ENCODE measurements around the gene RAC3.

The RAC3 gene

DNA sequence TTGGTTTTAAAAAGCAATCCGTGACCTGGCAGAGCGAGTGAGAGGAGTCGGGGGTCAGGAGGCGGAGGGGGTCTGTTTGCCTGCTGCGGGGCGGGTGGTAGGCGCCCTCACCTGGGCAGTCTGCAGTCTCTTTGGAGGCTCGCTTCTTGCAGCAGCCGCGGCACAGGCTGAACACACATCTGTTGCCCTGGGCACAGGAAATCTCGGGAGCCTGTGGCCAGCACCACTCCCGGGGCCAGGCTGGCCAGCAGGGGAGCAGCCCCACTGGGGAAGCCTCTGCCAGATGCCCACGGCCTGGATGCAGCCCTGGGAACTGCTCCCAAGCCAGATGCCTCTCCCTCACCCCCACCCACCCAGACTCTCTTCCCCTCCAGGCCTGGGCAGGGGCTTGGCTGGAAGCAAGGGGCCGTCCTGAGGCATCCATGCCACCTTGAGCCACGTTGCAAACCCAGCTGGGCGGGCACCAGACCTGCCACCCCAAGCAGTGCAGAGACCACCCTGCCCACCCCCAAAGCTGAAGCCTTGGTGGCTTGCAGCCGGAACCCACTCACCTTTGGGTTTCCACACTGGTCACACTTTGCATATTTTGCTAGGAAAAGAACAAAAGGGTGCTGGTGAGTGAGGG lies 26.9 kb downstream of the RAC3 start:
- no peak for DNase-seq

DNA sequence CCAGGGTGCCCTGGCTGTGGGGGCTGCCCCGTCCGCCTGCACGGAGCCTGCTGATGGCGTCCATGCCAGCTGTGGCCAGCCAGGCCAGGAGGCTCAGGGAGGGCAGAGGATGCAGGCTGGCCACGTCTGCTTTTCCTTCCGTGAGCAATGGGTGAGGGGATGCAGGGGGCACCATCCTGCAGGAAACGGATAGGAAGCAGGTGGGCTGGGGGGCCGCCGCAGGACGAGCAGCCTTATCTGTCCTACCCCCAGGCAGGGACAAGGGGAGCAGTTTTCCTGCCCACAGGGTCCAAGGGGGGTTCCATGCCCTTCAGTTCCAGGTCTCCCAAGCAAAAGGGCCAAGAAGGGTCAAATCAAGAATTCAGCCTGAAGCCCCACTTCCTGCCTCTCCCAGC lies 27.4 kb downstream of the RAC3 start:
- no peak for DNase-seq

DNA sequence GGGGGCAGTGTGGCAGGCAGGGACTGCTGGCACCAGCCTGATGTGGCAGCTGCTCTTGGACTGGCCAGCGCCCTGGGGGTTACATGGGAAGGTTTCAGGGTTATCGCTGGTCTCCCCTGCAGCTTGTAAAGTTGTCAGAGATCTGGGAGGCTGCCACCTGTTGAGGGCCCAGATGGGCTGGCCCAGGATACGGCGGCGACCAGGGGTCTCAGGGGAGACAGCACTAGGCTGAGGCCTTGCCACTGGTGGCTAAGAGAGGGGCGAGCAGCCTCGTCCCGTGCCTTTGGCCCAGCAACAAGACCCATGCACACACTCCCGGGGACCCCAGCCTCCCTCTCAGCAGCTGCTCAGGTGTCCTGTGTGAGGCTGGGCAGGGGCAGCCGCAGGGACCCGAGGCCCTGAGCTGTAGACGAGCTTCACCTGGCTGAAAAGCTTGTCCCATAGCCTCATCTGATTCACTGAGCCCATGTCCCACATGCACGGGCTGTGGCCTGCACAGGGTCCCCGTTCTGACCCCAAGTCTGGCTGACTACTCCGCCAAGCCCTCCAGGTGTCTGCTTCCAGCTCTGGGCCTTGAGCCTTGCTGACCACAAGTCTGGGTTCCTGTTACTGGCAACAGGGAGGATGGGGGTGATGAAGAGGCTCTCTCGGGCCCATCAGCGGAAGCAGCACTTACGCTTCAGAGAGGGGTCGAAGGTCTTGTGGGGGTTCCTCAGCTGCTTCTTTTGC lies 28.0 kb downstream of the RAC3 start:
- DNase-seq, result no peak

DNA sequence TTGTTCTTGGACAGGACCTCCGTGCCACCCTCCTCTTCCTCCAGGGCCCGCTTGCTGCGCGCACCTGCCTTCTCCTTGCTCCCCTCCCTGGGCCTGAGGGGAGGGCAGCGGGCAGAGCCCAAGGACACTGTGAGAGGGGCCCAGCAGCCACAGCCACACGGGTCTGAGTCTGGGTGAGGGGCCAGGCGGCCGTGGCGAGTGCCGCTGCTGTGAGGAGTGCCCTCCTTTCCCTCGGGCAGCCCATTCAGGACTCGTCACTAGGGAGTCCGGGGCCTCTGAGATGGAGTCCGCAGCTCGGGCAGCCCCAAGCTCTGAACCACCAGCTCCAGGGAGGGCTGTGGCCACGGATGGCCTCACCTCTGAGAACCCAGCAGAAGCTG lies 28.5 kb downstream of the RAC3 start:
- DNase-seq, result no peak

DNA sequence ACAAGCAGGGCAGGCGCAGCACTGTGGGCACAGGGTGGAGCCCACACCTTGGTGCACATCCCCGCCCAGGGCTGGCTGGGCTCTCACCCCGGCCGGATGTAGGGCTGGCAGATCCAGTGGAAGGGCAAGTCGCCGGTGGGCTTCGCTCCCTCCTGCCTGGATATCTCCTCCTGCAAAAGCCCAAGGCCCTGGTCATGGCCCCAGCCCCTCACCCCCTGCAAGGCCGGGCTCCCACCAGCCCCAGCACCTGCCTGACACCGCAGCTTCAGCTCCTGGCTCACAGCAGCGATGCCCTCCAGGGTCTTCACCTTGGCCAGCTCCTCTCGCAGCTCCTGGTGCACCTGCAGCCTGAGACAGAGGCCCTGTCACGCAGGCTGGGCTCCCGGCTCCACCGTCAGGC lies 29.1 kb downstream of the RAC3 start:
- no peak for DNase-seq

DNA sequence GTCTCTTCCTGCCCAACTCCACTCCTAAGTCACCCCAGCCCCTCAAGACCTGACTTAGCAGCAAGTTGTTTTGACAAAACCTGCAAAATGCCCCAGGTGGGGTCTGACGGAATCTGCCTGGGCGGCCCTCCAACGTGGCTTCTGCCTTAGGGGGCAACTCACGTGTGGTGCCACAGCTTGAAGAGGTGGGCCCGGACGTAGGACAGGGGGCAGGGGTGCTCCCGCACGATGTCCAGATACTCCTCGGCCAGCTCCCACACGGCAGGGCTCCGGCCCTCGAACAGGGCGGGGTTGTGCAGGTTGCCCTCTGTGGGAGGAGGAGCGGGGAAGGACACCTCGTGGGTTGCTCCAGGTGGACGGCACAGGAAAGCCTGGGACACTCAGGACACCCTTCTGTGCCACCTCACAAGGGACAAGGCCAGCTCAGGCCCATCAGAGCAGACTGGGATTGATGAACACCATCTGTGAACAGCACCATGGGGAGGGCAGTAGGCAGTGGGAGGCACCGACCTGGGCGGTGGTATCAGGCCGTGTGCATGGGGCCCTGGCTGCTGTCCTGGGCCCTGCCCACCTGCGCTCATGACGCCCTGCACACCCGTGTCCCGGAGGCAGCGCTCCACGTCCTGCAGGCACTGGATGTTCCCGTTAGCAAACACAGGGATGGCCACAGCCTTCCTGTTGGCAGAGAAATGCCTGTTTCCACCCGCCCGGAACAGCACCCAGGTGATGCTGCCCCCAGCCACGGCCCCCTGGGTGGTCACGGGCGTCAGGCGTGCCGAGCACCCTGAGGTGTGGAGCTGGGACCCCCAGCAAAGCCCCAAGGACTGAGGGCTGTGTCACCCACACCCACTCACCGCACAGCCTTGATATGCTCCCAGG lies 29.8 kb downstream of the RAC3 start:
- DNase-seq, result no peak

DNA sequence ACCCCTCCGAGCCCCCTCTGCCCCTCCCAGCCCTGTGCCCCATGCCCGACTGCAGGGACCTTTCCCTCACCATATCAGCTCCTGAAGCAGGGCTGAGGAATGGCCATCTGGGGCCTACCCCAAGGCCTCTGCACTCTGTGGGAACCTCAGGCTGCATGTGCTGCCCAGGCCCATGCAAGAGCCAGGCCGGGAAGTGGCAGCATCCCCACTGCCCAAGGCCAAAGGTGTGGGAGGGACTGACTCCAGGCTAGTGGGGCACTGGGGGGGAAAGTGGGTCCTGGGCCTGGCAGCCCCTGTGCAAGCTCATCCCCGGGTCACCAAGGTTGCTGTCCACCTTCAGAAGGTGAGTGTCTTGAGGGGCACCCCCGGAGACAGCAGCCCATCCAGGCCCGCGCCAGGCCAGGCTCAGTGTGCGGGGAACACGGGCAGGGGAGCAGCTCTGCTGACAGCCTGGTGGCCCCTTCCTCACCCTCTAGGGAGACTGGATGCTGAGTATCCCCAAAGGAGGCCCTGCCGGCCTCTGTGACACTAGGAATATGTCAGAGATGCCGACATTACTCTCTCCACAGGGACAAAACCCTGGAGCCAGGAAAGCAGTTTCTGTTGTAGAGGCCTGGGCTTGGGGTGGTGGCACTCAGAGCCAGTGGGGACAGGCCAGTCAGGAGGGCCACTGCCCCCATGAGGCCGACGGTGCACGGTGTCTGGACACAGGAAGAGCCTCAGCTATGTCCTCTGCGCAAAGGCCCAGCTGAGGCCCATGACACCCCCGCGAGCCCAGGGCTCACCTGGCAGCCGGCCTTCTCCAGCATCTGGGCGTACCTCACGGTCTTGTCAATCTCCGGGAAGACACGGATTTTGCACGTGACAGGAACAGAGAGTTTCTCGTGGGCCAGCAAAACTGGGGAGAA lies 30.9 kb downstream of the RAC3 start:
- no peak for DNase-seq

DNA sequence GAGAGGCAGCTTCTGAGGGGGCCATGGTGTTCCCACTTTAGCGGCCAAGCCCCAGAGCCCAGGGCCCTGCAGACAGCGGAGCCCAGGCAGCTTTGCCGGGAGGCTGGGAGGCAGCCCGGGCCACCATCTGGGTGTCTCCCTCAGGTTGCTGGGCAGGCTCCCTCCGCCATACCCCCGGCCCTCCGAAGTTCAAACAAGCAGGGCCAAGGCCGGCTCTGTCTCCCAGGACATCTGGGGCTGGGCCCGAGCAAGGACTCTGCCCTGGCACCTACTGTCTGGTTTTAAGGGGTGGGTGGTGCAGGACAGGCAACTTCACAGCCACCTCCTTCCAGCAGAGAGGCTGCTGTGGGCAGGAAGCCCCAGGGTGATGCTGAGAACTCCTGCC lies 31.5 kb downstream of the RAC3 start:
- DNase-seq, result no peak

DNA sequence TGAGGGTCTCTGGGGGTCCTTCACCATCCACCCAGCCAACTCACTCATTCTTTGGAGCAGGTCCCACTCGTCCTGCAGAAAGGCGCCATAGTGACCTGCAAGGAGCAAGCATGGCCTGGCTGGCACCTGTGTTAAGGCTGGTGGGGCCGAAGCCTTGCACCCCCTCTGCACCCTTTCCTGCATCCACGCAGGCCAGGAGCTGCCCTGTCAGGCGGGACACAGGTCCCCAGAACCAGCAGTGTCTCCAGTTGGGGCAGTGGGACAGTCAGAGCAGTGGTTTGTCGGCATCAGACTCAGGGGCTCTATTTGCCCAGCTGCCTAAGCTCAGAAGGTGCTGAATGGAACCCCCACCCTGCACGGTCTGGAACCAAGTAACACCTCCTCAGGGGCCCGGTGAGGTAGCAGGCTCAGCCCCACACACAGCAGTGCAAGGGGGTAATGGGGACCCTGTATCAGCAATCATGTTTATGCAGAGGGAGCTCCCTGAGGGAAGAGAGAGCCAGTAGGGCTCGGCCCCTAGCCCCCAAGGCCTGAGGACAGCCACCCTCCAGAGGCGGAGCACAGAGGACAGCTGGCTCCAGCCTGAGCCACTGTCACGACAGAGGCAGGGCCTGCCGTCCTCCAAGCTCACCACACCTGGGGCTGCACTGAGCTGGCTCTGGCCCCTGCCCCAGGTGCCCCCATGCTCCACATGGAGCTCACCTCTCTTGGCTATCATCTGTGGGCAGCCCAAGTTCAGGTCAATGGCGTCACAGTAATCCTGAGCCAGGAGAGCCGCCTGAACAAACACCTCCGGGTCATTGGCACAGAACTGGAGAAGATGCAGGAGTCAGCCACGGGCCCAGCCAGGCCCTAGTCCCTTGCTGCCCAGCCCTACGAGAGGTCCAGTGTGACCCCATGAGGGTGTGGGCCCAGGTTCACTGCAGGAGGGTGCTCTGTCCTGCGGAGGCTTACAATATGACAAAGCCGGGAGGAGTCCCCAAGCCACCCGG lies 32.2 kb downstream of the RAC3 start:
- DNase-seq, result no peak

DNA sequence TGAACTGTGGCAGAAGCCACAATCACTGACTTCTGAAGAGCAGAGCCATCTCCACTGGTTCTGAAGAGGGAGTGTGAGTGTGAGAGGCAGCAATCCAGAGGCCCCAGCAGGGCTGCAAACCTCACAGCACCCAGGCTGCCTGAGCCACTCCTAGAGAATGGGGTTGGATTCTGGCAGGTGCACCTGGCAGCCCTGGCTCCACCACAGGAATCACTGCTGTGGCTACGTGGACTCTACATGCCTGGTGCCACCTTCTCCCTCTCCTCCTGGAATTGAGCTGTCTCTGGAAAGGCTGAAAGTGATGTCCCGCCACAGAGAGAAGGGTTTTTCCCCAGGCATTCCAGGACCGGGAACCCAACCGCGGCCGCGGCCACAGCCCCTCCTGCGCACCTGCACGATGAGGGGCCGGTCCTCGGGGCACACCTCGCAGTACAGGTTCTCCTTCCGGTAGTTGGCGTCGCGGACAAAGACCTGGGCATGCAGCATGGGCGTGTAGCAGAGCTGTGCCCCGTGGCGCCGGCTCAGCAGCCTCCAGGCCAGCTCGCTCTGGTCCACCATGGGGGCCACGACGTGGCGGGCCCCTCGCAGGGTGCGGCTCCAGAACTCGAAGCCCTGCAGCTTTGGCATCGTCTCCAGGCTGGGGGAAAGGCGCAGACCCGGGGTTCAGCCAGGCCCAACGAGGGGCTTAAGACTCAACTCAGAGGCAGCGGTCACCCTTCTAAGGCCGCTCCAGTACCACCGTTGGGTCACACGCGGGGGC lies 33.1 kb downstream of the RAC3 start:
- no peak for DNase-seq

DNA sequence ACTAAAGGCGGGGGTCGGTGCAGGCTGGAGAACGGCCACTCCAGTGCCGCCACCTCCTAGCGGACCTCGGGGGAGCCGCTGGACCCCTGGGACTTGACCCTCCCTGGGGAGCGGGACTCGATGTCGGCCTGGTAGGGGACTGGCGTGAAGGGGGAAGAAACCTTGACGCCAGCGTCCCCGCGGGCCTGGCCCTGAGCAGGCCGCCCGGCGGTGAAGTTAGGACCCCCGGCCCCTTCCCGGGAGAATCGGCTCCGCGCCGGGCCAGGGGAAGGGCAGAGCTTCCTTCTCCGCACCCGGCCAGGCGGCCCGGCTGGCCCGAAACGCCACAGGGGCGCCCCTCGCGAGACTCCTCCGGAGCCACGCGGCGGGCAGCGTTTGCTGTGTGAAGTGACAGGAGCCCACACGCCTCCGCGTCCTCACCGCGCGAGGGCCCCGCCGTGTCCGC lies 33.7 kb downstream of the RAC3 start:
- DNase-seq, result peak; percentile 37

DNA sequence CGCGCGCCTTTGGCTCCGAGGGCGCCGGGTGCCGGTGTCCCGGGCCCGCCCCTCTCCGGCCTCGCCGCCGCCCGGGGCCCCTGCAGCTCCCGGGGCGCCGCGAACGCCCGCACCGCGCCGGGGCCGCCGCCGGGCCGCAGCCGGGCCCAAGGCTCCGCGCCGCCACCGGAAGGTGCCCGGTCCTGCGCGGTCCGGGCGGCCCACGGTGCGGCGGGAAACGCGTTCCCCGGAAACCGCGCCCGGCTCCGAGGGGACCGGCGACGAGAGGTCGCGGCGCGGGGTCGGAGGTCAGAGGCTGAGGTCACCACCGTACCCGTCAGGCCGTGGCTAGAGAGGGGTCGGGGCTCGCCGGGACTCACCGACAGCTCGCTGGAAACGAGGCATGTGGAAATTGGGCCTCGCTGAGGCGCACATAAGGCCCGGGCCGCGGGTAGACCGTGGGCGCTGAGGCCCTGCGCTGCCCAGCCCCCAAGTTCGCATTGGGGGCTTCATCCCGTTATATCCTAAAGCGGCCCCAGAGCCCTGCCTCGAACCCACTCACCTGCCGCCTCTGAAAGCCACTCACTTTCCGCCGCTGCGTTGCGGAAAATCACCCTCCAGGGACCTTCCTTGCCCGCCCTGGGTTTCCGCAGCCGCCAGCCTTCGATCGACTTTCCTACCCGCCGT lies 34.3 kb downstream of the RAC3 start, which contains the start of gene DUS1L:
DUS1L (minus strand) TSS at position 167 of the 666 bp plus-strand sequence. CDS start 745 bp downstream, outside the sequence.
- peak; percentile 54 for DNase-seq

DNA sequence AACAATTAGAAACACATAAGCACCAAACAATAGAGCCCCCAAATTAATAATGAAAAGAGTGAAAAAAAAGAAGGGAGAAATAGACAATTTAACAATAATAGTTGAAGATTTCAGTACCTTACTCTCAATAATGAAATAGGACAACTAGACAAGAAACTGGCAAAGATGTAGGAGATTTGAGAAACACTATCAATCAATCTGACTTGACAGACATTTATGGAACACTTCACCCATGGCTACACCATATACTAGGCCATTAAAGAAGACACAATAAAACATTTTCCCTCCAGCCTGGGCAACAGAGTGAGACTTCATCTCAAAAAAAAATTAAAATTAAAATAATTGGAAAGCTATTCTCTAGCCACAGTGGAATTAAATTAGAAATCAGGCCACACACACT lies 39.1 kb downstream of the RAC3 start:
- no peak for DNase-seq

DNA sequence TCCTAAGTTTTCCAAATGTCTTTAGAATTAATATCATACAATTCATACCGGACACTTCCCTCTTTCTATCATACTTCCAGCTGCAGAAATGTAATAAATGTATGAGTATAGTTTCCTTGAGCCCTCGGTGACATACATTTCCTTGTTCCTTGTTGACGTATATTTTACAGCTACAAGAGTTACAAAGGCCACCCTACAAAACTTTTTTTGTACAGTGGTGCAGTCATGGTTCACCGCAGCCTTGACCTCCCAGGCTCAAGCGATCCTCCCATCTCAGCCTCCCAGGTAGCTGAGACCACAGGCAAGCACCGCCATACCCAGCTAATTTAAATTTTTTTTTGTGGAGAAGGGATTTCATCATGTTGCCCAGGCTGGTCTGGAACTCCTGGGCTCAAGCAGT lies 41.3 kb downstream of the RAC3 start:
- DNase-seq, result no peak

DNA sequence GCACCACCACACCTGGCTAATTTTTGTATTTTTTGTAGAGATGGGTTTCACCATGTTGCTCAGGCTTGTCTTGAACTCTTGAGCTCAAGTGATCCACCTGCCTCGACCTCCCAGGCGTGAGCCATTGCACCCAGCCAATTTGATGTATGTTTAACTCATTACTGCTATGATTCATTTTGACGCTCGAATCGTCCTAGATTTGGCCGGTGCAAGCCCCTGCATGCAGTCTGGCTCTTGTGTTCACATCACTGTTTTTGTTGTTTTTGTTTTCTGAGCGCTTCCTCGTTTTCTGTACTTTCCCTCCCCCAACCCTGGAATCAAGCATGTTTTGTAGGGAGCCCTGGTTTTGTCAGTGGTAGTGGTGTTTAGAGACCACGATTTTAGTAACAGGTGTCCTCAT lies 42.0 kb downstream of the RAC3 start:
- DNase-seq, result no peak

DNA sequence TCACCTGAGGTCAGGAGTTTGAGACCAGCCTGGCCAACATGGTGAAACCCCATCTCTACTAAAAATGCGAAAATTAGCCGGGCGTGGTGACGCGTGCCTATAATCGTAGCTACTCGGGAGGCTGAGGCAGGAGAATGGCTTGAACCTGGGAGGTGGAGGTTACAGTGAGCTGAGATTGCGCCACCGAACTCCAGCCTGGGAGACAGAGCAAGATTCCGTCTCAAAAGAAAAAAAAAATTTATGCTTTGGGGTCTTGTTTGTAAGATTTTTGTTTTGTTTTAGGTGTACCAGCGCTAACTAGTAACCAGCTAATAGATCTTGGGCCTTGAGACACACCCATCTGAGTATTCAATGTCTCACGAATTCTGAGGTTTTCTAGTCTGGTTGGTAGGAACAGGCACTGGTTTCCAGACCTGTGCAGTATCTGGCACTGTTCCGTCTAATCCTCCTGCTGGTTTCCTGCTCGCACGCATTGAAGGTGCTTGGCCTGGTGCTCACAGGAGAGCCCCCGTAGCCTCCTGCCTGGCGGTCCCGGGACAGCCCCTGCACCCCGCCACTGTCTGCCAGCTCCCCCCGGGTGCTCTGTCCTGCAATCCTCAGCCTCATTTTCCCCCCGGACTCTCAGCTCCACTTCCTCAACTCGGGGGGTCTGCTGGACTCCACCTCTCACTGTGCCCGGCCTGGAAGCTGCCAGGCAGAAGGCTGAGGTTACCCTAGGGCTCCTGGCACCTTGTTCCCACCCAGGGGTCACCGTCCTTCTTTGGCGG lies 44.7 kb downstream of the RAC3 start:
- no peak for DNase-seq

DNA sequence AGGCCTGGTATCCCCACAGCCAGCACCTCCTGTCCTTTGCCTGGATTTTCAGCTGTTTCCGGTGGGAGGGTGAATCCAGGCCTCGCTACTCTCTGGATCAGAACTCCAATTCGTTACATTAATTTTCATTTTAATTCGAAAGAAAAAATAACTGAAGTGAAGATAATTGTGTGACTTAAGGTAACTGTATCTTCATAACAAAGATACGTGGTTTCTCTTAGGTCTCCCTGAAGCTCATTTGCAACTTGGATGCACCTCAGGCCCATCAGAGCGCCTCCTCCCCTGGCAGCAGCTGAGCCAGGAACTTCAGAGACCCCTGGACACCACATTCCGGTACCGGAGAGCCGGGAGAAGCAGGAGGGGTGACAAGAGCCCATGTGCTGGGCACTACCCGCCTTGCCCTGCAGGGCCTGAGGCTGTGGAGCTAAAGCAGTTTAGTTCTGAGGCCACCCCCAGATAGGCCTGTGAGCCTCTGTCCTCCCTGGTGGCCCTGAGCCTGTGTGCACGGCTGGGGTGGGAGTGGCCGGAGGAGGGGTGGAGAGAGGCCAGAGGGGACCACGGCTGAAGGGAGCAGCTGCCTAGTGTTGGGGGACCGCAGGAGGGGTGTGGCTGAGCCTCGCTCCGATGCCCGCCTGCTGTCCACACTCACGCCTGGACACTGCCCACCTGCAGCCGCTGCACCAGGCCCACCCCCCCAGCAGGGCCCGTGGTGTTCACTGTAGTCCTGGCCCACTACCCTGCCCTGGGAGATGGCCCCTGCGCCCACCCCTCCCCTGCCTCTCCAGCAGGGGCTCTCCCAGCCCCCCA lies 45.5 kb downstream of the RAC3 start:
- DNase-seq, result no peak
